Activated T-cell treated with anti-CD3 and anti-CD28 coated beads, Interleukin-2, amount 50 U/mL, for 4 hours (primary cell): Measurements from ENCODE around the gene RPS4Y2. TPM values are rescaled to one million over a fixed set of nuclear protein-coding genes. Genes with fewer than 3 reads are reported as not detected.

Experiments
- ATAC-seq, 2 donors: fragments of 200-7000 bp; cut with Tn5 transposase; one replicate each; pipeline ENCODE4 v1.10.0; 2021
- DNase-seq: peaks from one replicate; pipeline ENCODE4 v3.0.0-alpha.2; 2020
- H3K27me3 Mint-ChIP-seq: one replicate; pipeline ENCODE4 v1.8.0; 2021; ENCODE audit warnings: low read depth, mixed read lengths
- H3K36me3 Mint-ChIP-seq: one replicate; pipeline ENCODE4 v1.8.0; 2022; ENCODE audit warnings: mixed read lengths; ENCODE audit not compliant: insufficient read depth
- H3K4me1 Mint-ChIP-seq: one replicate; pipeline ENCODE4 v1.8.0; 2021; ENCODE audit warnings: low read depth, mixed read lengths
- H3K4me3 Mint-ChIP-seq: one replicate; pipeline ENCODE4 v1.8.0; 2021; ENCODE audit warnings: mild to moderate bottlenecking, moderate library complexity, mixed read lengths
- H3K9me3 Mint-ChIP-seq: one replicate; pipeline ENCODE4 v1.8.0; 2021; ENCODE audit warnings: mixed read lengths
- total RNA-seq, 3 donors: library from RNA; stranded (reverse); gene quantifications; one replicate each; pipeline ENCODE4 v1.2.1, GENCODE V29; 2021

Gene RPS4Y2
- total RNA-seq, 3 donors from 2014 or later, result not detected

DNA sequence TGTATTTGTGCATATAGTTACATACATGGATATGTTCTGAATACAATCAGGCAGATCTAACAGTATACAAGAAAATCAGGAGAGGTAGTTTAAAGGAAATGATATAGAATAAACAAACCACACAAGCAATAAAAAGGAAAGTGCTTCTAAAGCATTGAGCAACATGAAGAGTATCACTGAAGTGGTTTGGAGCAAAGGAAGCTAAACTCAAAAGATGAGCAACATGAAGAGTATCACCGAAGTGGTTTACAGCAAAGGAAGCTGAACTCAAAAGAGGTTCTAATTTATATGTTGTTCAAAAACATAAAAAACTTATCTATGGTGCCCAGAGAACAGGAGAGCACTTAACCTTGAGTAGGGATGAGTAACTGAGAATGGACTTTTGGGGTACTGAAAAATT lies 29.1 kb downstream of the RPS4Y2 start:
- Mint-ChIP-seq H3K4me1 (peaks cover 41% of the 10 kb centered on the region), H3K4me3 (no peak overlapping the region)
- no peak for ATAC-seq

DNA sequence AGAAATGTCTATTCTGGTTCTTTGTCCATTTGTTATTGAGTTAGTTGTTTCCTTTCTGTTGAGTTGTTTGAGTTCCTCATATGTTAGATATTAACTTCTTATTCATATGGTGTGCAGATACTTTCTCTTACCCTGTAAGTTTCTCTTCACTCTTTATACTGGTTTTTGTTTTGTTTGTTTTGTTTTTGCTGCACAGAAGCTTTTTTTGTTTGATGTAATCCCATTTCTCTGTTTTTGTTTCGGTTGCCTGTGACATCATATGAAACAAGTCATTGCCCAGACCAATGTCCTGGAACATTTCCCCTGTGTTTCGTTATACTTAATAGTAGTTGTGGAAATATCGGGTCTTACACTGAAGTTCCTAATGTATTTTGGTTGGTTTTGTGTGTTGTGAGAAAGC lies 31.2 kb downstream of the RPS4Y2 start:
- Mint-ChIP-seq H3K9me3 (no peaks in the 10 kb centered on the region), H3K27me3 (no peaks in the 10 kb centered on the region), H3K36me3 (no peaks in the 10 kb centered on the region), H3K4me3 (no peak overlapping the region), H3K4me1 (peaks cover 32% of the 10 kb centered on the region)
- no peak for ATAC-seq
- no peak for DNase-seq

More for the DNA sequence above, 29.1 kb downstream of the RPS4Y2 start:
- H3K27me3 Mint-ChIP-seq, result no peaks in the 10 kb centered on the region
- H3K36me3 Mint-ChIP-seq, result no peaks in the 10 kb centered on the region
- H3K9me3 Mint-ChIP-seq, result no peaks in the 10 kb centered on the region
- no peak for DNase-seq

GRCh38 chrY:20798351-20799049 lies 42.6 kb downstream of the RPS4Y2 start:
- H3K27me3 Mint-ChIP-seq, result no peaks in the 10 kb centered on the region

GRCh38 chrY:20802659-20803058 lies 46.8 kb downstream of the RPS4Y2 start:
- H3K36me3 Mint-ChIP-seq, result no peaks in the 10 kb centered on the region
- DNase-seq (no peak), ATAC-seq (no peak)
- H3K4me1 Mint-ChIP-seq, result peaks cover 17% of the 10 kb centered on the region
- no peaks in the 10 kb centered on the region for H3K27me3 Mint-ChIP-seq
- H3K4me3 Mint-ChIP-seq, result no peak overlapping the region
- no peaks in the 10 kb centered on the region for H3K9me3 Mint-ChIP-seq

More at GRCh38 chrY:20798351-20799049, 42.6 kb downstream of the RPS4Y2 start:
- Mint-ChIP-seq H3K9me3 (no peaks in the 10 kb centered on the region), H3K4me1 (peaks cover 21% of the 10 kb centered on the region), H3K4me3 (peak overlapping the region; percentile 72), H3K36me3 (no peaks in the 10 kb centered on the region)
- DNase-seq, result no peak
- ATAC-seq, result peak in 1 of 2 donors; percentile 46

DNA sequence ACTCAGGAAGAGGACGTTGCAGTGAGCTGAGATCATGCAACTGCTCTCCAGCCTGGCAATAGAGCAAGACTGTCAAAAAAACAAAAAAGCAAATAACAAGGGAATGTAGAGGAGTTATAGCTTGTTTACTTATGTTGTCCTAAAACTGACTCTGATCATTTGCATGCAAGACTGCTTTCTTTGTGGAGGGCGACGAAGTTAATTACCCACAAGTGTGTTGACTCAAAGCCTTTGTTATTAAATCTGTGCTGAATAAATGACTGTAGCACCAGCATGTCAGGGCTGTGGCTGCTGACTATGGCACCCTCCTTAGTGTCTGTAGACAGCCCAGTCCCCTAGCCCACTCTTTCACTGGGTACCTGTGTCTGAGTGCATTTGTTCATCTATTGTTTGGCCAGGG lies 50.3 kb downstream of the RPS4Y2 start:
- Mint-ChIP-seq H3K4me3 (no peak overlapping the region), H3K9me3 (no peaks in the 10 kb centered on the region), H3K36me3 (no peaks in the 10 kb centered on the region), H3K4me1 (peaks cover 5% of the 10 kb centered on the region), H3K27me3 (no peaks in the 10 kb centered on the region)
- DNase-seq (no peak), ATAC-seq (no peak)

DNA sequence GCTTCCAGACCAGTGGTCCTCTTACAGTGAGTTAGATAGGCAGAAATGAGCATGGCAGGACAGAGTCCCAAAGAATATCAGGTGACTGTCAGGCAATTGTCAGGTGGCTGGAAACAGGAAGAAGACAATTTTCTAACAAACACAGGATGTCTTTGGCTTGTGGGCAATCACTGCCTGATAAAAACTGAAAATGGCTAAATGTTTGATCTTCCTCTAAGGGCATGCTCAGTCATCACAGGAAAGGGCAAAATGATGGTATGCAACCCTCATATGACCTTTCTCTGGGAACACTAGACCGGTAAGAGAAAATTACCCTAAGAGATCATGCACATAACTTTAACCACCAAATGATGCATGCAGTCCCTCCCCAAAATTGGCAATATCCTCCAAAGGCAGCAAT lies 57.6 kb downstream of the RPS4Y2 start:
- H3K36me3 Mint-ChIP-seq, result no peaks in the 10 kb centered on the region
- H3K4me3 Mint-ChIP-seq, result no peak overlapping the region
- no peaks in the 10 kb centered on the region for H3K9me3 Mint-ChIP-seq

GRCh38 chrY:20814794-20815193 lies 58.9 kb downstream of the RPS4Y2 start:
- H3K36me3 Mint-ChIP-seq, result no peaks in the 10 kb centered on the region
- H3K4me1 Mint-ChIP-seq, result peaks cover 13% of the 10 kb centered on the region
- H3K4me3 Mint-ChIP-seq, result no peak overlapping the region
- DNase-seq (no peak), ATAC-seq (no peak)
- no peaks in the 10 kb centered on the region for H3K27me3 Mint-ChIP-seq
- H3K9me3 Mint-ChIP-seq, result no peaks in the 10 kb centered on the region

More for the DNA sequence above, 57.6 kb downstream of the RPS4Y2 start:
- peaks cover 13% of the 10 kb centered on the region for H3K4me1 Mint-ChIP-seq
- DNase-seq, result no peak
- no peaks in the 10 kb centered on the region for H3K27me3 Mint-ChIP-seq
- ATAC-seq, result peak in 1 of 2 donors; percentile 40

GRCh38 chrY:20817067-20817466 lies 61.2 kb downstream of the RPS4Y2 start:
- no peak for DNase-seq
- Mint-ChIP-seq H3K4me1 (peaks cover 13% of the 10 kb centered on the region), H3K27me3 (no peaks in the 10 kb centered on the region), H3K36me3 (no peaks in the 10 kb centered on the region), H3K4me3 (no peak overlapping the region), H3K9me3 (no peaks in the 10 kb centered on the region)
- ATAC-seq, result no peak

Other genes starting within 250 kb of the RPS4Y2 start
- gene EIF1AY, start 180.3 kb upstream of the RPS4Y2 start, total RNA-seq, result 10 to 100 TPM in 2 of 3 donors, not detected in 1; 71.4 to 72.7 TPM